Dermis blood vessel endothelial cell (primary cell): ENCODE results near the gene PSMA7. TPM values are rescaled to one million over a fixed set of nuclear protein-coding genes. Genes with fewer than 3 reads are reported as not detected.
A peak's percentile ranks its signal among the peaks of the same experiment; 100 is the strongest.
"Not testable (repeated sequence)": the region's sequence is repeated elsewhere in the genome, so short reads cannot be mapped to it uniquely, and the experiment has no call there.

Experiments used
- DNase-seq: peaks from one replicate; pipeline ENCODE4 v3.0.0; 2010
- total RNA-seq: library from RNA; depleted of rRNA; stranded (reverse); fragments of >200 nt; gene quantifications from 2 replicates; pipeline ENCODE4 v1.2.3, GENCODE V29; 2014

The PSMA7 gene
- total RNA-seq, 1 donor from 2014 or later, result 450 TPM

DNA sequence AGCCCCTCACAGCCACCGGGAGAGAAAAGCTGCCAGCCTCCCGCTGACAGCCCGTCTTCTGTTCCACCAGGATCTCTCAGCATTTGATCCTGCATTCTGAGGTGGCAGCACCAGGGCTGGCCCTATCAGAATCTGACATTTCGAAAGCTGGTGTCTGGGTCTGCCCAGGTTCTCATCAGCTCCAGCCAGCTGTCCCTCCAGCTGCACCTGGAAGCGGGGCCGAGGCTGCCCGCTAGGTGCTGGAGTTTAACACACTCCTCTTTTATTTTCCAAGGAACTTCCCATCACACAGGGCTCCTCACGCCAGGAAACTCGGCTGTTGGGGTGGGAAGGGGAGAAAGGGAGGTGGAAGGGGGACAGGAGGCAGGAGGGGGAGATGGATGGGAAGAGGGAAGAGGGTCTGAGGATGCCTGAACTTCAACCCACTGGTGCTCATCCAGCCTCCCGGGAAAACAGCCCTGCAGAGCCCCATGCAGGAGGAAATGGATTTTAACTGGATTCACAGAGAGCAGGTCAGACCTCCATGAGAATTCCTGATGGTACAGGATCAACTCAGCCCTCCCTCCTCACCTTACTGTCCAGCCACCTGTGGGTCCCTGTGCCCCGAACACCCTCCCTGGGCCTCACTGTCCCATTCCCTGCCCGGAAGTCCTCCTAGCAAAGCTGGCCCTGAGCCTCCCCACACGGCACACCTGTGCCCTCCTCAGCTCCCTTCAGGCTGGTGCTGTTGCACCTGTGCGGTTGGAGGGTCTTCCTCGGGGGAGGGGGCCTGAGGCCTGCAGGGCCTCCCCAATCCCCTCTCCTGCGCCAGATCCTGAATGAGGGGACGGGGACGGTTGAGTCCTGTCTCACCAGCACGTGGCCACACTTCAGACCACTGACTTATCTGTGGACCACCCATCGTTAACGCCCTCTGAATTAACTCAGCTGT is 24.8 kb downstream of the PSMA7 start:
- no peak for DNase-seq

GRCh38 chr20:62117658-62118057 is 25.5 kb downstream of the PSMA7 start:
- no peak for DNase-seq

- no peak for DNase-seq
Measured at GRCh38 chr20:62117362-62117646, 25.9 kb downstream of the PSMA7 start.

DNA sequence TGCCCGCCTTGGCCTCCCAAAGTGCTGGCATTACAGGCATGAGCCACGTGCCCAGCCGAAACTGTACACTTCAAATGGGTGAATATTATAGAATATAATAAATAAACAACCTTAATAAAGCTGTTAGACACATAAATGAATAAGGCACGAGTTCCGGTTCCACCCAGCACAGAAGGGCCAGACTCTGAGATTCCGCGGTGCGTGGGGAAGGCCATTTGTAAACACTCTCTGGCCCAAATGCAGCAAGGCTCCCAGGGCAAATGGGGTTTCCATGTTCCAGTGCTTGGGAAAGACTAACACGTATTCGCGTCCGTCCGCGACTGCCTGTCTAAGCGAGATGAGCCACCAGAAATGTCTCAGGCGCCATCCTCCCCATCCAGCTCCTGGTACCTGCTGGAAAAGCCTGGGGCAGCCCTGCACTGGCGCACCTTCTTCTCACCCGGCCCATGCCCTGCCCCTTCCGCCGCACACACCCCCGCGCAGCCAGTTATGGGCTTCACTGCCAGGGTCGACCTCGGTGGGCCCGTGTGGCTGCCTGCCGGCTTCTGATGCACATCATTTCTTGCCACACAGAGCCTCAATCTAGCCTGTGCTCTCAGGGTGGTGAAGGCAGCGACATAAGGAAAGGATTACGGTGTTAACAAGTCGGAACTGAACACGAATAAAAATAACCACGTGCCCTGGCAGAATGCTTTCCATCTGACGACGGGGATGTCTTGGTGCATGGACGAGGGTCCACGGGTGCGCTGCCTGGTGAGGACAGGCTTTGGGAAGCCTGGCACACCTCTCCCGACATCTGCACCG is 26.4 kb downstream of the PSMA7 start:
- DNase-seq, result no peak

GRCh38 chr20:62115800-62116407 is 27.3 kb downstream of the PSMA7 start:
- not testable (repeated sequence) for DNase-seq

GRCh38 chr20:62114894-62115293 is 28.3 kb downstream of the PSMA7 start:
- DNase-seq, result no peak

- DNase-seq, result no peak
Measured at GRCh38 chr20:62112368-62112767, 30.8 kb downstream of the PSMA7 start.

- peak; percentile 39 for DNase-seq
Measured at GRCh38 chr20:62111148-62111547, 32.0 kb downstream of the PSMA7 start.

DNA sequence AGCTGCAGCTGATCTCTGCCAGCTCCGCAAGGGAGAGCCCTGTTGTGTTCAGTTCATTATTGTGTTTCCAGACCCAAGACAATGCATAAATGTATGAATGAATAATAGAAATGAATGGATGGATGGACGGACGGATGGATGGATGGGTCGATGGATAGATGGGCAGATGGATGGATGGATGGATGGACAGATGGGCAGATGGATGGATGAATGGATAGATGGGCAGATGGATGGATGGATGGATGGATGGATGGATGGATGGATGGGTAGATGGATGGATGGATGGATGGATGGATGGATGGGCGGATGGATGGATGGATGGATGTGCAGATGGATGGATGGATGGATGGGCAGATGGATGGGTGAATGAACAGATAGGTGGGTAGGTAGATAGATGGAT is 37.6 kb downstream of the PSMA7 start:
- DNase-seq, result no peak

- DNase-seq, result no peak
Measured at GRCh38 chr20:62104791-62105345, 38.3 kb downstream of the PSMA7 start.

DNA sequence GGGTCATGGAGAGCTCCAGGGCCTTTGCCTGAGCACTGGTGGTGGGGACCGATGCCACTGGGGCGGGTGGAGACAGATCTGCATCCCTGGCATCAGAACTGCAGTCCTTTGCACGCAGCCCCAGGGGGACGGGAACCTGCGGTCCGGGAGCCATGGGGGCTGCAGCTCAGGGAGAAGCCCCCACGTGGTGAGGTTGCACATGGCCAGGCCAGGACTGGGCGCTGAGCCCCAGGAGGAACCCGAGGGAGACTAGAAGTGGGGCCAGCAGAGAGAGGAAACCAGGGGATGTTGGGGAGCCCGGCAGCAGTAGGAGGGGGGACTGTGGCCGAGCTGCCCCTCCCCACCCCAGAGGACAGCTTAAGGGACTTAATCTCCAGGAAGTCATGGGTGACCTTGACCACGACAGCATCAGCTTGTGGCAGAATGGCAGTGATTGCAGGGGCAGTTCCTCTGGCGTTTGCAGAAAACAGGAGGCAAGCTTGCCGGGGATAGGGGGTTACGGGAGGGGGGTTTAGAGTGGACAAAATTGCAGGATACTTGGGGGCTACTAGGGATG is 38.9 kb downstream of the PSMA7 start:
- no peak for DNase-seq

GRCh38 chr20:62103508-62104233 is 39.5 kb downstream of the PSMA7 start:
- no peak for DNase-seq

- no peak for DNase-seq
Measured at GRCh38 chr20:62101078-62101477, 42.1 kb downstream of the PSMA7 start.

GRCh38 chr20:62097881-62098407 is 45.2 kb downstream of the PSMA7 start:
- no peak for DNase-seq

GRCh38 chr20:62096421-62097380 is 46.5 kb downstream of the PSMA7 start:
- DNase-seq, result no peak

- DNase-seq, result no peak
Measured at GRCh38 chr20:62089393-62089792, 53.8 kb downstream of the PSMA7 start.

- peak; percentile 66 for DNase-seq
Measured at GRCh38 chr20:62088258-62089127, 54.7 kb downstream of the PSMA7 start.

GRCh38 chr20:62087632-62088031 is 55.6 kb downstream of the PSMA7 start:
- no peak for DNase-seq

GRCh38 chr20:62087227-62087626 is 56.0 kb downstream of the PSMA7 start:
- DNase-seq, result no peak
